Fibroblast of lung (primary cell): ENCODE results near the gene NBPF1. TPM values are rescaled to one million over a fixed set of nuclear protein-coding genes. Genes with fewer than 3 reads are reported as not detected.
"Not testable (repeated sequence)": the region's sequence is repeated elsewhere in the genome, so short reads cannot be mapped to it uniquely, and the experiment has no call there.

ENCODE experiments used
- DNase-seq, 2 donors: peaks; one replicate each; pipeline versions ENCODE4 v3.0.0 to v3.0.0-alpha.2; 2010; ENCODE audit warnings: low read depth in 2 of 2
- H2AFZ ChIP-seq: 2 replicates; pipeline ENCODE4 v1.5.1; 2012; ENCODE audit warnings: low read length, control low read depth, inconsistent platforms
- H3K27ac ChIP-seq: 2 replicates; pipeline ENCODE4 v1.5.1; 2011; ENCODE audit warnings: low read length, control low read depth; ENCODE audit not compliant: insufficient read depth
- H3K27me3 ChIP-seq: 2 replicates; pipeline ENCODE4 v1.5.1; 2011; ENCODE audit warnings: mild to moderate bottlenecking, low read length; ENCODE audit not compliant: control insufficient read depth, insufficient read depth
- H3K36me3 ChIP-seq: 2 replicates; pipeline ENCODE4 v1.5.1; 2011; ENCODE audit warnings: low read length; ENCODE audit not compliant: control insufficient read depth, insufficient read depth
- H3K4me1 ChIP-seq: 2 replicates; pipeline ENCODE4 v1.5.1; 2011; ENCODE audit warnings: low read length; ENCODE audit not compliant: control insufficient read depth, insufficient read depth; ENCODE audit errors: extremely low read depth
- H3K4me2 ChIP-seq: 2 replicates; pipeline ENCODE4 v1.5.1; 2011; ENCODE audit warnings: low read length, control low read depth; ENCODE audit not compliant: insufficient read depth; ENCODE audit errors: extremely low read depth
- H3K4me3 ChIP-seq, 4 experiments: fragments of 200-600 bp in 1 of 4; sonication (generic) in 1 of 4; replicated peaks in 1 of 4; 2 replicates each; pipeline ENCODE4 v1.5.1; 2011 to 2016; ENCODE audit warnings: low read length in 4 of 4, low read depth in 3 of 4, mild to moderate bottlenecking in 3 of 4, control low read depth in 2 of 4, inconsistent platforms in 1 of 4, mixed read lengths in 1 of 4; ENCODE audit not compliant: insufficient read depth in 1 of 4; ENCODE audit errors: control extremely low read depth in 1 of 4
- H3K79me2 ChIP-seq: 2 replicates; pipeline ENCODE4 v1.5.1; 2012; ENCODE audit warnings: mild to moderate bottlenecking, low read length, inconsistent platforms; ENCODE audit not compliant: control insufficient read depth, insufficient read depth
- H3K9ac ChIP-seq: 2 replicates; pipeline ENCODE4 v1.5.1; 2011; ENCODE audit warnings: mild to moderate bottlenecking, low read length, control low read depth; ENCODE audit not compliant: insufficient read depth
- H3K9me3 ChIP-seq: 2 replicates; pipeline ENCODE4 v1.5.1; 2012; ENCODE audit warnings: low read depth, low read length; ENCODE audit not compliant: control insufficient read depth, insufficient read depth
- H4K20me1 ChIP-seq: 2 replicates; pipeline ENCODE4 v1.5.1; 2011; ENCODE audit warnings: low read length; ENCODE audit not compliant: control insufficient read depth, insufficient read depth; ENCODE audit errors: extremely low read depth
- polyA plus RNA-seq, 2 donors: library from polyadenylated mRNA; depleted of rRNA in 1 of 2; stranded (reverse) in 1 of 2; unstranded in 1 of 2; fragments of >200 nt; gene quantifications; 2 replicates each; pipeline ENCODE4 v1.2.1, GENCODE V29; 2011 to 2012; ENCODE audit warnings: missing spikeins in 1 of 2
- total RNA-seq: library from RNA; depleted of rRNA; stranded (reverse); fragments of >200 nt; gene quantifications from 2 replicates; pipeline ENCODE4 v1.2.1, GENCODE V29; 2014

The NBPF1 gene
- total and polyA plus RNA-seq, 2 donors (not counting 1 experiment from before 2014, with no cell fraction given), result 25.3 to 92.3 TPM

- not testable (repeated sequence) for H3K9me3 ChIP-seq, DNase-seq, H3K4me1 ChIP-seq, H4K20me1 ChIP-seq, H3K4me2 ChIP-seq, H3K27ac ChIP-seq, H3K9ac ChIP-seq, H3K4me3 ChIP-seq, H2AFZ ChIP-seq, H3K36me3 ChIP-seq, H3K79me2 ChIP-seq, H3K27me3 ChIP-seq
Observed at GRCh38 chr1:16547502-16548241, 65.7 kb downstream of the NBPF1 start.

- not testable (repeated sequence) for H2AFZ ChIP-seq, H3K4me2 ChIP-seq, H3K9ac ChIP-seq, H3K4me3 ChIP-seq, H3K79me2 ChIP-seq, H3K9me3 ChIP-seq, H3K27ac ChIP-seq, H3K27me3 ChIP-seq, H4K20me1 ChIP-seq, H3K36me3 ChIP-seq, H3K4me1 ChIP-seq
- peak; percentile 36 to 54 for DNase-seq
Observed at GRCh38 chr1:16545682-16546095, 67.7 kb downstream of the NBPF1 start.

- H3K9me3 ChIP-seq, H3K4me3 ChIP-seq, H3K27ac ChIP-seq, H4K20me1 ChIP-seq, H2AFZ ChIP-seq, H3K27me3 ChIP-seq, H3K79me2 ChIP-seq, H3K4me1 ChIP-seq, H3K9ac ChIP-seq, H3K4me2 ChIP-seq, H3K36me3 ChIP-seq, DNase-seq: not testable (repeated sequence)
Observed at GRCh38 chr1:16540421-16540893, 72.9 kb downstream of the NBPF1 start.

GRCh38 chr1:16537528-16537927 is 75.8 kb downstream of the NBPF1 start:
- not testable (repeated sequence) for DNase-seq, H3K4me2 ChIP-seq, H2AFZ ChIP-seq, H3K4me1 ChIP-seq, H3K27ac ChIP-seq, H3K36me3 ChIP-seq, H4K20me1 ChIP-seq, H3K4me3 ChIP-seq, H3K27me3 ChIP-seq, H3K9me3 ChIP-seq, H3K79me2 ChIP-seq, H3K9ac ChIP-seq

DNA sequence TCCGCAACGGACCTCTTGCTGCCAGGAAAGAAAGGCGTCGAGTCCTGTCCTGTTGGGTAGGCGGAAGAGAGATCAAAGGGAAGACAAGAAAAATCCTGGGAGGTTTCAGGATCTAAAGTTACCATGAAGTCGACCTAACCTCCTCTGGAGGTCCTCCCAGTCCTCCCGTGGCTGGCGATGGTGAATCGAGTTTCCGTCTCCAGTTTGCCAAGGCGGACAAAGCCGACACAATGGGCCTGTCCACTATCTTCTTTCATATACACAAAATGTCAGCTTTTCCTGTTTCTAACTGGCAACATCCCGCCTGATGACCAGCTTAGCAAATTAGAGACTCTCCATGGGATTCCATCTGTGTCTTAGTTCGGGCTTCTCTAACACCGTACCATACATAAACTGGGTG is 76.6 kb downstream of the NBPF1 start:
- not testable (repeated sequence) for H3K4me3 ChIP-seq, H3K27ac ChIP-seq, H3K36me3 ChIP-seq, H3K9me3 ChIP-seq, H3K9ac ChIP-seq, H3K27me3 ChIP-seq, DNase-seq, H3K4me1 ChIP-seq, H3K4me2 ChIP-seq, H3K79me2 ChIP-seq, H2AFZ ChIP-seq, H4K20me1 ChIP-seq

DNA sequence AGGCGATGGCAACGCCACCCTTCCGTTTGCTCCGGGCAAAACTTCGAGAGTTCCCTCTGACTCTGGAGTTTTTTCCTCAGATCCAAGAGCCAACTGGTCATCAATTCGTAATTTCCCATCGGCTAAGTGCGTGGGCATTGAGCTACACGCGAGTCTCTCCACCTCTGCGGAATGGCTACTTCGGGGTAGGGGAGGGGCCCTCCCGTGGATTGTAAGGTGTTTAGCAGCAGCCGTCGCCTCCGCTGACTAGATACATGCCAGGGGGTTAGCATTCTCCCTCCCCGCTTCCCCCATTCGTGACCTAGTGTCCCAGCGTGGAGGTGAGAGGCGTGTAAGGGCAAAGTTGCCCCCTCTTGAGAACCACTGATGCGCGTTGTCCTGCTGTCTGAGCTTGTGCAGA is 77.5 kb downstream of the NBPF1 start:
- H3K4me3 ChIP-seq, H3K9me3 ChIP-seq, DNase-seq, H3K27ac ChIP-seq, H3K9ac ChIP-seq, H3K4me1 ChIP-seq, H3K27me3 ChIP-seq, H4K20me1 ChIP-seq, H2AFZ ChIP-seq, H3K4me2 ChIP-seq, H3K79me2 ChIP-seq, H3K36me3 ChIP-seq: not testable (repeated sequence)

DNA sequence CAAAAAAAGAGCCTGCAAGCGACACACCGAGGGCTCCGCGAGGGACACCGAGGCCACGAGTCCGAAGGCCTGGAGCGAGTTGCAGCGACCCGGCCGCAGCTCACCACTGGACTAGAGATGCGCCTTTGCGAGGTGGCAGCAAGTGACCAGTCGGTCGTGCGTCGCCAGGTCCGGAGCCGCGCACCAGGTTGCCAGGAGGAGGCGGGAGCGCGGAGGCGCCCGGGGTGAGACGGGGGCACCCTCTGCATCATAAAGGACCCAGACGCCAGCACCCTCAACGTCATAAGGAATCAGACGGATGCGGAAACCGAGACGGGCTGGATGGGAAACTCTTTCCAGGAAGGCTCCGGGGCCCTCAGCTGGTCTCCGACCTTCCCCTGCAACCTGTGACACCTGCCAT is 77.9 kb downstream of the NBPF1 start:
- not testable (repeated sequence) for H3K36me3 ChIP-seq, DNase-seq, H3K9ac ChIP-seq, H2AFZ ChIP-seq, H3K4me2 ChIP-seq, H3K79me2 ChIP-seq, H4K20me1 ChIP-seq, H3K27me3 ChIP-seq, H3K9me3 ChIP-seq, H3K4me1 ChIP-seq, H3K27ac ChIP-seq
- H3K4me3 ChIP-seq, result peak overlapping the region in 2 of 4 experiments; percentile 26 to 39
